Smooth muscle cell of the brain vasculature (primary cell): ENCODE data around the gene HAO1.

ENCODE experiments used
- DNase-seq: peaks from one replicate; pipeline ENCODE4 v3.0.0-alpha.2; 2012; ENCODE audit warnings: low read depth, low spot score

Gene HAO1

GRCh38 chr20:7926767-7927166 lies 13.5 kb downstream of the HAO1 start:
- DNase-seq: peak; percentile 12

DNA sequence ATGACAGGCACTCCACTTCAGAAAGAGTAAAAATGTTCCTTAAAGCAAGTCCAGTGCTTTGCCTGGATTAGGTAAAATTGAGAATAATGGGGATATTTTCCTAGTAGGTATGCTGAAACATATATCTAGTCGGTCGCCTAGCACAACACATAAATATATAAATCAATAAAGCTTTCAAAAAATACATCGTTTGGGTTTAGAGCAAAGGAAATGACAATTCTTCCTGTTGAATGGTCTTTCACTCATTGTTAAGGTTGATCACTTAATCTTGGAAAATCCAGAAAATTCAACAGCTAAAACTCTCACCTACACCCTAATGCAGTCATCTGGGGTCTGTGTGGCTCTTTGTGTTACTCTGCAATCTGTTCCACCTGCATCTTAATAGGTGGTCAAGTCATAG lies 13.9 kb downstream of the HAO1 start:
- DNase-seq: no peak

GRCh38 chr20:7924692-7925091 lies 15.6 kb downstream of the HAO1 start:
- DNase-seq: peak; percentile 10

- no peak for DNase-seq
These were observed 23.6 kb downstream of the HAO1 start for GRCh38 chr20:7916648-7917047.

GRCh38 chr20:7912551-7912950 lies 27.7 kb downstream of the HAO1 start:
- DNase-seq: no peak

GRCh38 chr20:7911586-7912330 lies 28.5 kb downstream of the HAO1 start:
- no peak for DNase-seq

- DNase-seq: peak; percentile 9
These were observed 31.4 kb downstream of the HAO1 start for GRCh38 chr20:7908905-7909304.

GRCh38 chr20:7903429-7903828 lies 36.8 kb downstream of the HAO1 start:
- DNase-seq: no peak

- no peak for DNase-seq
These were observed 37.4 kb downstream of the HAO1 start for GRCh38 chr20:7902879-7903278.

GRCh38 chr20:7897781-7898364 lies 42.4 kb downstream of the HAO1 start:
- DNase-seq: no peak

- no peak for DNase-seq
These were observed 47.1 kb downstream of the HAO1 start for GRCh38 chr20:7893014-7893730.

DNA sequence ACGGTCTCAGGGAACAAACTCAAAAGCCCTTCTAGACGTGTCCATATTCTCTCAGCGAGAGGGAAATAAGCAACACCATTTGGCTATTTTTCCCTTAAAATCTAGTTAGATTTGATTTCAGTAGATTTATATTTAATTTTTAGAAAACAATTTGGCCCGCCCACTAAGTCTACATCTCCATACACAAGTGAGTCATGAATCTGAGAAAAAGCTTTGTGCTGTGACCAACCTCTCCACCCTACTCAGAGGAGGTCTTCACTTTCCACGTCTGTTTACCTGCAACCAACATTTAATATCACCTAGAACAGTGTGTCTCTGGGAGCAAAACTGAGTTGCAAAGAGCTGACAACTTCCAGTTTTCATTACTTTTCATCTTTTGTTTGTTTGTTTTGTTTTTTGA lies 48.6 kb downstream of the HAO1 start:
- DNase-seq: no peak

DNA sequence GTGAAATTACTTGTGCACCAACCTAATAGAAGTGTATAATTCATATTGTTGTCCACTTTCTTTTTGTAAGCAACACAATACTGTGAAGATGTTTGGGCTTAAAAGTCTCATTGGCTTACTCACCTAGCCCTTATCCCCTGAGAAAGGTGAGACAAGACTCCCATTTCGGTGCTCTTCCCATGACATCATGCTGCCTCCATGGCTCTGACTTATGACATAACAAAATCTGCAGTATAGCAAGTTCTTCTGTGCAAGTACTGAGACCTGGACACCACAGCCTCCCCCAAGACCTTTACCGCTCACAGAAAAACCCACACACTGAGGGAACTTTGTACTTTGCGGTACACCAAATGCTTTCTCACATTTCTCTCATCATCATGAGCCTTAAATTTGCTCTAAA lies 50.5 kb downstream of the HAO1 start:
- no peak for DNase-seq

DNA sequence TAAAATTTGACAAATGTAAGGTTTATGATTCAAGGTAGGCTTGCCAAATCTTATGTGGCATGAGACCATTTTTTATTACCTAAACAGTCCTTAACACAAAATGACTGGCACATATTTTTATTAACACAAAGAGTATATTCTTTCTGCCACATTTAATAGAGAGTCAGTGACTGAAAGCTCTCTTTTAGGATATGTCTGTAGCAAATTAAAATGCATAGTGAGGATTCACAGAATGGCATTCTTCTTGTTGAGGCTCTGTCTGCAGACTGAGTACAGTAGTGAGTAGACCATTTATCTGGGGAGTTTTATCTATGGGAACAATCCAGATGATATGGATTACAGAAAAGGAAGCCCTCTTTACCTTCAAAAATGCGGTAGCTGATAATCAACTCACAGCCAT lies 56.5 kb downstream of the HAO1 start:
- DNase-seq: no peak

GRCh38 chr20:7883309-7883708 lies 56.9 kb downstream of the HAO1 start:
- no peak for DNase-seq

DNA sequence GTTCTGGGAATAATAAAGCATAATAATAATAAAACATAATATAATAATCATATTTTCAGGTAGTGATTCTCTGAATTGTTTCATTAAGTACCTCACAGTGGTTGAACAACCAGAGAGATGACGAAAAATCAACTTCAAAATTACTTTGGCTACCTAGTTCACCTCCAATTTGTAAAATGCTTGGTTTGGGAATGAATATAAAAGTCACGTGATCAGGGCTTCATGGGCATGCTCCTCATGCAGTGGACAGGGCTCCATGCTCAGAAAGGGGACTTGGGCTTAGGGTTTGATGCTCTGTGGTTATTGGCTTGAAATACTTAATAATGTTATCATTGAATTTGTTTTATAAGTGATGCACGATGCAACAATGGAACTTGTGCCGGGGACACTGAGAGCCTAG lies 58.2 kb downstream of the HAO1 start:
- no peak for DNase-seq

DNA sequence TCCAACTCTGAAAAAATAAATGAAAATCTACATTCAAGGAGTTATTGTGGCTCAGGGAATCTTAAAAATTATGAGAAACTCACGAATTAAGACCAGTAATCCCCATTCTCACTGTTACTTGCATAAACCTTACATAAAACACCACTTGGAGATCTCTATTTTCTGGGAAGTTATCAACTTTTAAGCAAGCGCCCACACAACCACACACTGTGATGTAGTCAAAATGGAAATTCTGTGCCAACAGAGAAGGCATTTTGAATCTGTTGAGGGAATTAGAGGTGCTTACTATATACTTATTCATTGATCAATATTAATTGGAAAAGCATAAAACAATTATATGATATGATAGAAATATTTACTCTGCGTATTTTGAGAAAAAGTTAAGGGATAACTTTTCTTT lies 58.7 kb downstream of the HAO1 start:
- DNase-seq: no peak

GRCh38 chr20:7879883-7880282 lies 60.4 kb downstream of the HAO1 start:
- no peak for DNase-seq

DNA sequence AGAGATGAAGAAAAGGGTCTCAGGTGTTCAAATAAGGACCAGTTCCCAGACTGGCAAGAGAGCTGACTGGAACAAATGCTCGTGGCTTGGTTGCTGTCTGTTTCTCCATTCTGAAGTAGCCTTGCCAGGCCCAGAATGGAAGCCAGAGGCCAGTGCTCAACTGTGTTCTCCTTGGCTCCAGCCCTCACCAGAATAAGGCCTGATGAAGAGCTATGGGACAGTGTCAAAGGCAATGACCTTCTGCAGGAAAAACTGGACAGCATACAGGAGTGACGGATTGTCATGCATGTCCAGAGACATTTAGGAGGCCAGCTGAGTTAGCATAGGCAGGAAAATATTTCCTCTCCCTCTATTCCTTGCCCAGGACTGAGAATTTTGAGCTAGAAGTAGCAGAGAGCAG lies 72.2 kb downstream of the HAO1 start:
- DNase-seq: no peak

DNA sequence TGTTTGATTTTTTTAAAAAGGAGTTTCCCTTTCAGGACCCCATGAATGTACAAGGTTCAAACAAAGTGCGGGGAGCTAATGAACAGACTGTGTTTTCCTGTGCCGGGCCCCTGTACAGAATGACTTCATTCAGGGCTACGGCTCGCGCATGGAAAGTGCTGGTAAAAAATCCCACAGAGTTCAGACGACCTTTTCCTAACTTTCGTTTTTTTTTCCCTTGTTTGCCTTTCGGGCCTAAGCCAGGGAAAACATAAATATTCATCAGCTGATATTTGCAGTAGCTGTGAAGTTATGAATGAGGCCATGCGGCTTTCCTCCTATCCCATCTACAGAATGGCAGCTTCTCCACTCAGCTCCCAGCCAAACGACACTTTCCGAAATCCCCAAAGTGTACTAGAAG lies 74.0 kb downstream of the HAO1 start:
- DNase-seq: no peak

- peak; percentile 20 for DNase-seq
These were observed 80.9 kb downstream of the HAO1 start for GRCh38 chr20:7859356-7859802.

DNA sequence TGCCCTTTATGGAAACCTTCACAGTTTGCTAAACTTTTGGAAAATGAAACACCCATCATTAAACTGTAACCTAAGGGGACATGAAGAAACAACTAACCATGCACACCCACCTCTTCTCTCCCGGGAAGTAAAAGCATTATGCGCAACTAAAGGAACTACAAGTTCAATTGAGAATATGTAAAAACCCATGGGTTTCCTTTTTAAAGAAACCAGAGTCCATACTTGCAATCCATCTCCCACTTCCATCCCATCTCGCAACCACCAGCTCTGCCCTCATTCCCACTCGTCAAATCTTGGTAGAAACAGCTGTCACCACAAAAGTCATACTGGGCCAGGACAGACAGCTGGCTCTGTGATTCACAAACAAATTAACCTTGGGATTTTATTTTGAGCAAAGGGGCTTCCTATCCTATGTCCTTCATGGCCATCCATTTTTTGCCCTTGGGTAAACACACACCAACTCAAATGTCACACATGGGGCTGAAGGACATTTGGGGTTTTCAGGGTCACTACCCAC lies 81.5 kb downstream of the HAO1 start:
- no peak for DNase-seq

DNA sequence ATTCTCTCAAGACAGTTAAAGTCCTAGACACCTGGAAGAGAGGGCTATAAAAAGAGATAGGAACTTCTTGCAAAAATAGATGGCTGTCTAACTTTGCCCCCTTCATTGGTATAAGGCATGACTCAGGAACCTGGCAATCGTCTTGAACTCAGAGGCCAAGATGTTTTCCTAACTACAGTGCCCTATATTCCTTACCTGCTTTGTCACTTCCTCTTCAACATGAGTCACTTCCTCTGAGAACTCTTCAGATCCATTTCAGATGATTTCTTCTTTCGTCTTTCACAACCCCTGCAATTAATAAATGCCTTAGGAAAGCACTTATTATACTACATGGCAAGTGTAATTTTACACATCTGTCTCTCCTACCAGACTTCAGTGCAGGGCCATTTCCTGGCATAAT lies 83.5 kb downstream of the HAO1 start:
- no peak for DNase-seq
